Naive thymus-derived CD8-positive, alpha-beta T cell (primary cell): Measurements from ENCODE around the gene COPB2. TPM values are rescaled to one million over a fixed set of nuclear protein-coding genes. Genes with fewer than 3 reads are reported as not detected.
A peak's percentile ranks its signal among the peaks of the same experiment; 100 is the strongest.
"Not testable (repeated sequence)": the region's sequence is repeated elsewhere in the genome, so short reads cannot be mapped to it uniquely, and the experiment has no call there.

Experiments used
- ATAC-seq, 2 donors: fragments of 150-1000 bp; cut with Tn5 transposase in 1 of 2; sonication (Bioruptor Pico), chemical (Tn5 transposase) in 1 of 2; 1 replicate in 1 of 2; 2 replicates in 1 of 2; pipeline ENCODE4 v1.10.0; 2021; ENCODE audit warnings: mild to moderate bottlenecking in 2 of 2, moderate library complexity in 2 of 2
- POLR2A ChIA-PET: fragments of 350-600 bp; sonication (Branson Sonifier 250); formaldehyde crosslinking; loops from one replicate; lab custom pipeline; 2021; ENCODE audit warnings: antibody characterized with exemption; lab: Charles Lee
- DNase-seq, 10 donors: peaks; one replicate each; pipeline versions ENCODE4 v3.0.0 to v3.0.0-alpha.2; 2020 to 2022
- H3K27ac Mint-ChIP-seq, 10 donors: one replicate each; pipeline ENCODE4 v1.8.0; 2020 to 2022; ENCODE audit warnings: mild to moderate bottlenecking in 10 of 10, mixed read lengths in 10 of 10, moderate library complexity in 4 of 10, inconsistent platforms in 1 of 10
- H3K27me3 Mint-ChIP-seq, 5 donors: one replicate each; pipeline ENCODE4 v1.8.0; 2021 to 2022; ENCODE audit warnings: mixed read lengths in 5 of 5
- H3K36me3 Mint-ChIP-seq, 3 donors: one replicate each; pipeline ENCODE4 v1.8.0; 2020 to 2022; ENCODE audit warnings: mixed read lengths in 3 of 3, mild to moderate bottlenecking in 2 of 3, inconsistent platforms in 1 of 3
- H3K4me1 Mint-ChIP-seq, 4 donors: one replicate each; pipeline ENCODE4 v1.8.0; 2021 to 2022; ENCODE audit warnings: mixed read lengths in 4 of 4
- H3K4me3 Mint-ChIP-seq, 10 donors: one replicate each; pipeline ENCODE4 v1.8.0; 2020 to 2022; ENCODE audit warnings: mild to moderate bottlenecking in 10 of 10, mixed read lengths in 10 of 10, moderate library complexity in 6 of 10, inconsistent platforms in 1 of 10
- H3K9me3 Mint-ChIP-seq, 9 donors: one replicate each; pipeline ENCODE4 v1.8.0; 2020 to 2022; ENCODE audit warnings: mixed read lengths in 9 of 9, mild to moderate bottlenecking in 3 of 9, inconsistent platforms in 1 of 9, moderate library complexity in 1 of 9
- polyA plus RNA-seq, 3 donors: library from polyadenylated mRNA; unstranded; fragments of 300-500 nt; fragmentation: Illumina TruSeq; gene quantifications; one replicate each; pipeline ENCODE4 v1.2.3, GENCODE V29; 2021
- total RNA-seq, 8 experiments: library from RNA in 2 of 8; stranded (reverse) in 2 of 8; gene quantifications; one replicate each; pipeline ENCODE4 v1.2.3 and lab custom pipeline; 2021 to 2026

Gene COPB2
- total and polyA plus RNA-seq, 5 experiments from 2014 or later, result 40.3 to 66.1 (median 62.9) TPM

DNA sequence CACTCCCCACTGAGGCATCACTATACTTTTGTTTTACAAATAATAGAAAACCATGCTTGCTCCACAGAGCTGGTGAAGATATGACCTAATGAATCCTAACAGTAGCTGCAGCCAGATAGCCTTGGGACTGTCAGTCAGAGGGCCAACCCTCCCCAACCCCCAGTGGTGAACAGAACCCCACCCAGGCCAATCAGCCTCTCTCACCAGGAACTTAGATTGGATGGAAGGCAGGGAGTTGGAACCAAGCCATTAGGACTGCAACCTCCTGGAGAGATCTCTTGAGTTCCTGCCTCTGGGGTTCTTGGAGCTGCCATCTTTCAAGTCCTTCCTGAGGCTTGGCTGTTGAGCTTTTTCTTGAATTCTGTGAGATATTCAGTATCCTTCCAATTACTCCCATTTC, 48.7 kb downstream of the COPB2 start:
- Mint-ChIP-seq H3K36me3 (no peaks in the 10 kb centered on the region), H3K27me3 (peaks cover 1 to 12% (median 7%) of the 10 kb centered on the region in 5 donors), H3K4me1 (peaks cover 0 to 9% (median 4%) of the 10 kb centered on the region in 4 donors), H3K27ac (no peak overlapping the region), H3K9me3 (peaks cover 0 to 11% (median 0%) of the 10 kb centered on the region in 9 donors), H3K4me3 (no peak overlapping the region)
- DNase-seq, result no peak
- POLR2A ChIA-PET, result no interaction called here
- ATAC-seq, result no peak

DNA sequence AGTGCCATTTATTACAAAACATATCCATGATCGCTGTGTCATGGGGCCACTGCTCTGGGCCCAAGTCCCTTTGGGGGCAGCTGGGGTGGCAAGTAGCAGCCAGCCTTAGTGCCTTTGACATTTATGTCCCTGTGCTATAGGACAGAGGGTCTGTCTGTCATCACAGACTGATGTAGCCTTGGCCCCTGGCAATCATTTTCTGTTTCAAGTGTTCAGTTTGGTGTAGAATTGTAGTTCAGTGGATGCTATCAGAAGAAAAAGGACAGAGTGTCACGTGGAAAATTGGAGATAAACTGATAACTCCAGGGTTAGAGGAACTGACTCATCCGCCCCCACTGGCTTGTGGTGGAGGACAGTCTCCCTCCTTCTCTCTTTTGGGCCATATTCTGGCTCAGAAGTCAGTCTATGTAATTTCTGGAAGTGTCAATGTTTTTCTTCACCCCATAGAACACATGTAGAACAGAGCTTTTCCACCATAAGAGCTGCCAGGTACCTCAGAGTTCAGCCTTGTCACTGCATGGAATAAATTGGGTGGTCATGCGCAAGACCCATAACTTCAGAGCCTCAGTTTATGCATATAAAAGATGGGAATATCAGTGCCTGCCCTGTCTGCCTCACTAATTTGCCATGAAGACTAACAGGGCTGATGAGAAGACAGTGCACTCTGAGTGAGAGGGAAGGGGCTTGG, 50.1 kb downstream of the COPB2 start:
- no peak overlapping the region for H3K27ac Mint-ChIP-seq
- no peaks in the 10 kb centered on the region for H3K36me3 Mint-ChIP-seq
- H3K4me1 Mint-ChIP-seq, result peaks cover 0 to 9% (median 4%) of the 10 kb centered on the region in 4 donors
- ATAC-seq, result no peak
- peaks cover 1 to 16% (median 7%) of the 10 kb centered on the region in 5 donors for H3K27me3 Mint-ChIP-seq
- DNase-seq, result no peak
- POLR2A ChIA-PET, result no interaction called here
- no peak overlapping the region for H3K4me3 Mint-ChIP-seq
- H3K9me3 Mint-ChIP-seq, result peaks cover 0 to 11% (median 0%) of the 10 kb centered on the region in 9 donors

DNA sequence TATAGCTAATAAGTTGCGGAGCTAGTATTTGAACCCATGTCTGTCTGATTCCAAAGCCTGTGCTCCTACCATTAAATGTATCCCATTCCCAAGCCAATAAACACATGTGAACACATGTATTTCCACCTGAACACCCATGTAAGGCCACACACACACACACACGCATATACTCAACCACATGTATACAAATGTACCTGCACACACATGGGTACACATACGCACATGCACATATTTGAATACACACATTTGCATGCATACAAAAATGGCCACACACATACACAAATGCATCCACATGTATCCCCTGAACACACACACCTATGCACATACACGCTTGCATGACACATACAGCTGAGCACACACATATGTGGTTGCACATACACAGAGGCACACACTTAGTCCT, 51.0 kb downstream of the COPB2 start:
- POLR2A ChIA-PET, result no interaction called here
- H3K36me3 Mint-ChIP-seq, result no peaks in the 10 kb centered on the region
- no peak overlapping the region for H3K27ac Mint-ChIP-seq
- DNase-seq, result no peak
- H3K27me3 Mint-ChIP-seq, result peaks cover 3 to 18% (median 10%) of the 10 kb centered on the region in 5 donors
- no peak overlapping the region for H3K4me3 Mint-ChIP-seq
- ATAC-seq, result no peak
- peaks cover 0 to 10% (median 0%) of the 10 kb centered on the region in 9 donors for H3K9me3 Mint-ChIP-seq
- peaks cover 0 to 7% (median 4%) of the 10 kb centered on the region in 4 donors for H3K4me1 Mint-ChIP-seq

DNA sequence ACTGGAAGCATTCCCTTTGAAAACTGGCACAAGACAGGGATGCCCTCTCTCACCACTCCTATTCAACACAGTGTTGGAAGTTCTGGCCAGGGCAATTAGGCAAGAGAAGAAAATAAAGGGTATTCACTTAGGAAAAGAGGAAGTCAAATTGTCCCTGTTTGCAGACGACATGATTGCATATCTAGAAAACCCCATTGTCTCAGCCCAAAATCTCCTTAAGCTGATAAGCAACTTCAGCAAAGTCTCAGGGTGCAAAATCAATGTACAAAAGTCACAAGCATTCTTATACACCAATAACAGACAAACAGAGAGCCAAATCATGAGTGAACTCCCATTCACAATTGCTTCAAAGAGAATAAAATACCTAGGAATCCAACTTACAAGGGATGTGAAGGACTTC, 54.8 kb downstream of the COPB2 start:
- H3K4me3 Mint-ChIP-seq, DNase-seq, H3K36me3 Mint-ChIP-seq, H3K9me3 Mint-ChIP-seq, H3K4me1 Mint-ChIP-seq, H3K27ac Mint-ChIP-seq, POLR2A ChIA-PET, ATAC-seq: not testable (repeated sequence)
- peaks cover 17 to 44% (median 32%) of the 10 kb centered on the region in 5 donors for H3K27me3 Mint-ChIP-seq

DNA sequence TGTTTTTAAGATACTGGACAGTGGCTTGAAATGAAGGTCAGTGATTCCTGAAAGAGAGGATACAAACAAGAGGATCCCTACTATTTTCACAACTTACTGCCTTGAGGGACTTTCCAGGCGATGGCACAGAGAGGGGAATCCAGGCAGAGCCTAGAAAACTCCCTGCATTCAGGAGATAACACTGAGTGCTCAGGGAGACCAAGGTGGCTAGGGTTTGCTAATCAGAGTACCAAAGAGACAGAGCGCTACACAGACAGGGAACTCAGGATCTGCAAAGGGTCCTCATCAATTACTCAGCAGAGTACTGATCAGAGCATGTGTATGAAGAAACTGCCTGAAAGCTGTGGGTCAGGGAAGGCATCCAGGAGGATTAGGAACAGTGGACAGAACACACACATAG, 57.4 kb downstream of the COPB2 start:
- peaks cover 17 to 39% (median 32%) of the 10 kb centered on the region in 5 donors for H3K27me3 Mint-ChIP-seq
- H3K4me1 Mint-ChIP-seq, result peaks cover 4 to 23% (median 20%) of the 10 kb centered on the region in 4 donors
- no peak overlapping the region for H3K27ac Mint-ChIP-seq

DNA sequence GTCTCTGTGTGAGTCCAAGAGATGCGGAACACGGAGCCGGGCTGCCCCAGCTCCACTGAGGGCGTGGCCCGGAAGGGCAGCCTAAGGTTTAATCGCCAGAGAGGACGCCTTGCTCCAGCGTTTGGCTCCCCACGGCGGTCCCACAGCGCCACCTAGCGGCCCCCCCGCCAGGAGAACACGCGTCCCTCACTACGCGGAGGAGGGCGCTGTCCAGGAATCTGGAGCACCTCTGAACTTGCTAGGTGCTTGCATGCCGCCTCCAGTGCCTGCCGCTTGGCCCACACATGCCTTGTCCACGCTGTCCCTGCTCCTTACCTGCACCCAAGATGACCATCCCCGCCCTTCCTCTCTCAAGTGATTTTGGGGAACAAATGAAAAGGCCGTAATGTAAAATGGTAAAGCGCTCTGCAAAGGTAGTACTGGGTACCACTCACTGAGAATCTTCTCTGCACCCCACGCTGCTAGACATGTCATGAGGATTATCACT, 60.0 kb downstream of the COPB2 start:
- ATAC-seq (peak; percentile 97 to 99), DNase-seq (peak; percentile 70 to 91 (median 82))
- H3K27me3 Mint-ChIP-seq, result peaks cover 17 to 37% (median 32%) of the 10 kb centered on the region in 5 donors
- peak overlapping the region; percentile 41 to 80 (median 70) for H3K4me3 Mint-ChIP-seq
- H3K36me3 Mint-ChIP-seq, result no peaks in the 10 kb centered on the region
- POLR2A ChIA-PET, result no interaction called here
- H3K9me3 Mint-ChIP-seq, result no peaks in the 10 kb centered on the region
- H3K4me1 Mint-ChIP-seq, result peaks cover 4 to 23% (median 20%) of the 10 kb centered on the region in 4 donors
- H3K27ac Mint-ChIP-seq, result peak overlapping the region in 4 of 10 donors; percentile 2 to 87 (median 14)

More for the DNA sequence above, 57.4 kb downstream of the COPB2 start:
- POLR2A ChIA-PET, result no interaction called here
- Mint-ChIP-seq H3K9me3 (no peaks in the 10 kb centered on the region), H3K36me3 (no peaks in the 10 kb centered on the region), H3K4me3 (no peak overlapping the region)
- ATAC-seq (no peak), DNase-seq (no peak)

DNA sequence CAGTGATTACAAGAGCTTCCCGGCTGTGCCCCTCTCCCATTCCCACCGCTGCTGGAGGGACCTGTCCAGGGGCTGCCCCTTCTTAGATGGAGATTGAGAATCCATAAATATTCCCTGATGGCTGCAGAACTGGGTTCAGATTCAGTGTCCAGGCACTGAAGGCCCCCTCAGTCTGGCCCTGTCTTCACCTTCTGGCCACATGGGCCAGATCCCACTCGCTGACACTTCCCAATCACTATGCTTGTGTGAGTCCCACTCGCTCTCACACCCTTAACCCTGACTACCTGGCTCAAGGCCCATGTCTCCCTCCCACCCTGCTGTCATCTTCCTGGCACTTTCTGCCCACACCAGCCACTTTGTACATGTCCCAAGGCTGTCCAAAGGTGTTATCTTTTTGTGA, 61.1 kb downstream of the COPB2 start:
- Mint-ChIP-seq H3K27ac (peak overlapping the region in 1 of 10 donors; percentile 57), H3K27me3 (peaks cover 15 to 35% (median 28%) of the 10 kb centered on the region in 5 donors), H3K36me3 (no peaks in the 10 kb centered on the region), H3K9me3 (no peaks in the 10 kb centered on the region), H3K4me3 (peak overlapping the region in 3 of 10 donors; percentile 66 to 80 (median 70)), H3K4me1 (peaks cover 4 to 23% (median 20%) of the 10 kb centered on the region in 4 donors)
- ATAC-seq (no peak), DNase-seq (no peak)
- POLR2A ChIA-PET, result interaction anchor here (0.6 kb wide), 1 partner anchor 1804 kb away, joined by 3 read pairs; no protein-coding TSS in a partner anchor

DNA sequence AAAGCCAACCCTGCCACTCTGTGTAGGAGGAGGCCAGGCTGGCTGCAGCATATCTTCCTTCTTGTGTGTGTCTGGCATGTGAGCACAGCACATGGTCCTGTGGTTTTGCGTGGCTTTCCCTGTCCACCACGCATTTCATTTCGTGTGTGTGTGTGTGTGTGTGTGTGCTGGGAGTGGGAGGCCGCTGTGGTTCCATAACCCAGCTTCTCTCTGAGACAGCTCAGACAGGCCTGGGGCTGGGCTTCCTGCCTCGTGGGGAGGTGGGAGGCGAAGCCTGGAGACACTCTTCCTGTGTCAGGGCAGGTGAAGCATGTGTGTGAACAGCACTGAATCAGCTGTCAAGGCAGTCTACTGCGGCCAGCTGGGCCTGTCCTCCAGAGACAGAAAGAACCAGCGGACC, 61.6 kb downstream of the COPB2 start:
- H3K4me3 Mint-ChIP-seq, result no peak overlapping the region
- no peak for ATAC-seq
- no peaks in the 10 kb centered on the region for H3K9me3 Mint-ChIP-seq
- H3K36me3 Mint-ChIP-seq, result no peaks in the 10 kb centered on the region
- POLR2A ChIA-PET, result interaction anchor here (0.6 kb wide), 1 partner anchor 1804 kb away, joined by 3 read pairs; no protein-coding TSS in a partner anchor
- peak overlapping the region in 2 of 10 donors; percentile 57 to 83 for H3K27ac Mint-ChIP-seq
- H3K27me3 Mint-ChIP-seq, result peaks cover 13 to 32% (median 24%) of the 10 kb centered on the region in 5 donors
- DNase-seq, result no peak
- peaks cover 4 to 23% (median 20%) of the 10 kb centered on the region in 4 donors for H3K4me1 Mint-ChIP-seq

DNA sequence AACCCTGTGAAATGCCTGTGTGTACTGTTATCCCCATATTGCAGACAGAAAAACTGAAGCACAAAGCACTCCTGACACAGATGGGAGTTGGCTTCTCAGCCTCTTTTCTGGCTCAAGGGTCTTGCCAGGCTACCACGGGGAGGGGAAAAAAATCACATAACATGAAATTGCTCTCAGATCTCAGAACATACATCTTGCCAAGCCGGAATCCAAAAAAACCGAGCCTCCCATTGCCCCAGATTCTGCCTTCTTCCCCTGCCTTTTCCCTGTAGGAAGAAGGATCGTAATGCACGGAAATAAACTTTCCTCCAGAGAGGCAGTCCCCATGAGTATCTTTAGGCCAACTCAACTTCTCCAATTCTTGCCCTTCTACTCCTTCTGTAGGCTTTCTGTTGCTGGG, 62.2 kb downstream of the COPB2 start:
- H3K36me3 Mint-ChIP-seq, result no peaks in the 10 kb centered on the region
- no peak for DNase-seq
- no peak for ATAC-seq

DNA sequence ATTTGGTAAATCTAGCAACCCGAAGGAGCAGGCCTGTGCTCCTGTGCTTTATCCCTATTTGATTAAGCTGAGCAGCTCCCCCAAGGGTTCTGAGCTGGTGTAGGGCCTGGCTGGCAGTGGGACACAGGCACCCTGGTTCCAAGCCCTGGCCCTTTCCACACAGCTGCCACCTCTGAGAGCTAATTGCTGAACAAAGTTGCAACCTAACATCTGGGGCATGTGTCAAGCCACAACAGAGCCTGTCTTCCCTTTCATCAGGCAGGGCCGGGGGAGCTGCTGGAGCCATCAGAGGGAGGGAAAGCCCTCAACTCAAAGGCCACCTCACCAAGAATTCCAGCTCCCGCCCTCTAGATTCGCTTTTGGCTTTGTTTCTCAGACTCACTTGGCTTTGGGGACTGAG, 62.7 kb downstream of the COPB2 start:
- peaks cover 2 to 21% (median 12%) of the 10 kb centered on the region in 5 donors for H3K27me3 Mint-ChIP-seq
- no peaks in the 10 kb centered on the region for H3K36me3 Mint-ChIP-seq
- DNase-seq (no peak), ATAC-seq (no peak)
- H3K4me1 Mint-ChIP-seq, result peaks cover 4 to 23% (median 20%) of the 10 kb centered on the region in 4 donors
- H3K9me3 Mint-ChIP-seq, result no peaks in the 10 kb centered on the region
- H3K27ac Mint-ChIP-seq, result no peak overlapping the region
- H3K4me3 Mint-ChIP-seq, result no peak overlapping the region
- POLR2A ChIA-PET, result no interaction called here

More for the DNA sequence above, 62.2 kb downstream of the COPB2 start:
- POLR2A ChIA-PET, result no interaction called here
- H3K27ac Mint-ChIP-seq, result no peak overlapping the region
- H3K4me1 Mint-ChIP-seq, result peaks cover 4 to 23% (median 20%) of the 10 kb centered on the region in 4 donors
- H3K9me3 Mint-ChIP-seq, result no peaks in the 10 kb centered on the region
- peaks cover 8 to 26% (median 18%) of the 10 kb centered on the region in 5 donors for H3K27me3 Mint-ChIP-seq
- H3K4me3 Mint-ChIP-seq, result no peak overlapping the region

DNA sequence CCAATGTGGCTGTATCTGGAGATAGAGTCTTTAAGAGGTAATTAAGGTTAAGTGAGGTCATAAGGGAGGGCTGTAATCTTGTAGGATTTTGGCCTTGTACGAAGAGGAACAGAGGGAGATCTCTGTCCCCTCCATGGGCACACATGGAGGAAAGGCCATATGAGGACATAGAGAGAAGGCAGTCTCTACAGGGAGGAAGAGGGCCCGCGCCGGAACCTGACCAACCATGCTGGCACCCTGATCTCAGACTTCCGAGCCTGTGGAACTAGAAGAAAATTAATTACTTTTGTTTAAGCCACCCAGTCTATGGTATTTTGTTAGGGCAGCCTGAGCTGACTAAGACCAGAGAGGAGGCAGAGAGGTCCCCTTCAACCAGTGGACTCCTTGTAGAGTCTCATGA, 63.3 kb downstream of the COPB2 start:
- H3K27me3 Mint-ChIP-seq, result peaks cover 0 to 16% (median 9%) of the 10 kb centered on the region in 5 donors
- peak overlapping the region in 1 of 10 donors; percentile 25 for H3K27ac Mint-ChIP-seq
- POLR2A ChIA-PET, result no interaction called here
- H3K36me3 Mint-ChIP-seq, result no peaks in the 10 kb centered on the region
- DNase-seq (no peak), ATAC-seq (no peak)
- no peaks in the 10 kb centered on the region for H3K9me3 Mint-ChIP-seq
- peak overlapping the region in 1 of 10 donors; percentile 29 for H3K4me3 Mint-ChIP-seq
- peaks cover 4 to 23% (median 20%) of the 10 kb centered on the region in 4 donors for H3K4me1 Mint-ChIP-seq

DNA sequence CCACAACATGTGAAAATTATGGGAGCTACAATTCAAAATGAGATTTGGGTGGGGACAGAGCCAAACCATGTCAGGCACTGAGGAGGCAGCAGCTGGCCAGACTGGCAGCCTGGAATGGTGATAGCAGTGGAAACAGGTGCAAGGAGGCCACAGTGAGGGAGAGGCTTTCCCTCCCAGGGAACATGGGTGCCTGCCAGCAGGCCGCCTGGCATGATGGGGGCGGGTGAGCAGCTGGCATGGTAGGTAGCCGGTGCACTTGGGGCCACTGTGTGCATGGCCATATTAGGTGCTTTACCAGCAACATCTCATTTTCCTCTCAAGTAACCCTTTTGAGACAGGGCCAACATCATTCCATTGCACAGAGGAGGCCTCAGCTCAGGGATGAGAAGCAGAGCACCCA, 63.9 kb downstream of the COPB2 start:
- ATAC-seq (no peak), DNase-seq (no peak)
- no peak overlapping the region for H3K27ac Mint-ChIP-seq
- H3K27me3 Mint-ChIP-seq, result peaks cover 0 to 11% (median 7%) of the 10 kb centered on the region in 5 donors
- no peak overlapping the region for H3K4me3 Mint-ChIP-seq
- H3K4me1 Mint-ChIP-seq, result peaks cover 4 to 23% (median 20%) of the 10 kb centered on the region in 4 donors
- no peaks in the 10 kb centered on the region for H3K9me3 Mint-ChIP-seq
- H3K36me3 Mint-ChIP-seq, result no peaks in the 10 kb centered on the region
- POLR2A ChIA-PET, result no interaction called here

DNA sequence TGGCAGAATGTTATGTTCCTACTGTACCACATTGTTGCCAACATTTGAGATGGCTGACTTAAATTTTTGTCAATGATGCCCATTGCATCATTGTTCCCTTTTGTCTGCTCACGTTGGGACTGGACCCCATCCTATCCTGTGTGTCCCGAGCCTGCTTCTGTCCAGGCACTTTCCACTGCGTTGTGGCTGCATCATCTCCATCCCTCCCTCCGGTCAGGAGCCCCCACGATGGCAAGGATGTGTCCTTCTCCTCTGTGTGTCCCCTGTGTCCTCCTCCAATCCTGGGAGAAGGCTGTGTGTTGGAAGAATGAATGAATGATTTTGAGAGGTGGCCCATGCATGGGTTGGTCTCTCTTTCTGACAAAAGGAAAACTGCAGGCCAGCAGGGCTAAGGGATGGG, 65.0 kb downstream of the COPB2 start:
- no peaks in the 10 kb centered on the region for H3K36me3 Mint-ChIP-seq
- H3K4me3 Mint-ChIP-seq, result no peak overlapping the region
- H3K4me1 Mint-ChIP-seq, result peaks cover under 1 to 15% (median 13%) of the 10 kb centered on the region in 4 donors
- POLR2A ChIA-PET, result no interaction called here
- DNase-seq, result no peak
- H3K27ac Mint-ChIP-seq, result no peak overlapping the region
- H3K9me3 Mint-ChIP-seq, result no peaks in the 10 kb centered on the region
- ATAC-seq, result no peak
- H3K27me3 Mint-ChIP-seq, result peaks cover 0 to 3% (median 2%) of the 10 kb centered on the region in 5 donors
